GM19035 (cell line): ENCODE data around the gene PEX13.

Source experiments
- ATAC-seq: cut with Tn5 transposase; IDR thresholded peaks from one replicate; pipeline ENCODE4 v1.9.1; 2021; ENCODE audit not compliant: unreplicated experiment

PEX13 gene

DNA sequence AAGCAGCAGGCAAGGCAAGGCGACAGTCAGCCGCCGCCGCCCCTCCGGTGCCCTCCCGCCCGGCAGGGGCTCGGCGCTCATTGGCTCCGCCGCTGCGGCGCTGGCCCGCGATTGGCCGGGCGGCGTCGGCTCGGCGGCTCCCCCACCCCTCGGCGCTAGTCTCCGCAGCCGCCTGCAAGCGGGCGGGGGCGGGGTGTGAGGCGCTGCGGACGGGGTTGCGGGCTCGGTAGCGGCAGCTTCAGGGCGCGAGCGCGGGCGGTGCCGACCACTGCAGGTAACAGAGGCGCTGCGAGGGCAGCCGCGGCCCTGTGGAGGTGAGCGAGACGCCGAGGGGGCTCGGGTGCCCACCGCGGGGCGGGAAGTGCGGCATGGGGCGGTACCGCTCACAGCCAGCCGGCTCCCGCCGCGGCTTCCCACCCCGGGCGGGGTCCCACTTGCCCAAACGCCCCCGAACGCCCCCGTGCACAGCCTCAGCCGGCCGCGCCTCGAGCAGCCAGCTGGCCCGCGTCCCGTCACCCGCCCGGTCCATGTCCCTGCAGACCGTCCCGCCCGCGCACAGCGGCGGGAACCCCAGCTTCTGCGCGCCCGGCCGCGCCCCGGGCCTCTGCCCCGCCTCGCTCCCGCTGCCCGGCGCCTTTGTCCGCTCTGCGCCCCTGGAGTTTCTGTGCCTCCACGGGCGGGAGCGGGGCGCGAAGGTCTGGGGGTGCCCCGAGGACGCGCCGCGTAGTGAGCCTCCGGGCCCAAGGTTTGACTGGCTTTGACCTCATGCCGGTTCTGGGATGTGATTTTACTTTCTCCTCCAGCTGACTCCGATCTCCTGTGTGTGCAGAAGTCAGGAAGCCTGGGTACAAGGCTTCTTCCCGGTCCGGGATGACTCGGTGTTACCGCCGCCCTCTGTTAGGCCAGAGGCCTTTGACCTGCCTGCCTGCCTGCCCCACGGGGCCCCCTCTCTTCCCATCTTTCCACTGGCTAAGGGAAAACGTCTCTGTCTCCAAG lies 48.5 kb downstream of the PEX13 start, which contains the start of gene SANBR:
TSS of gene SANBR (plus strand) at position 158 of the 996 bp plus-strand sequence. CDS start 4,480 bp downstream, outside the sequence.
- peak; percentile 98 for ATAC-seq

DNA sequence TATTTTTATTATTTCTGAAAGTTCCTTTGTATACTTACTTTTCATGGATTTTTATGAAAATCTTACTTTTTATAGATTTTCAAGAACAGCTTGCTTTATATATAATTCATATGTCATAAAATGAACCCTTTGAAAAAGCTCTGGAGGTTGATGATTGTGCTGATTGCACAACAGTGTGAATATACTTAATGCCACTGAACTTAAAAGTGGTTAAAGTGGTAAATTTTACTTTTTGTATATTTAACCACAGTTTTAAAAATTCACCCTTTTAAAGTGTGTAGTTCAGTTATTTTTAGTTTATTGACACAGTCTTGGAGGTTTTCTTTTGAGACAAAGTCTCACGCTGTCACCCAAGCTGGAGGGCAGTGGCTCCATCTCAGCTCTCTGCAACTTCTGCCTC lies 56.6 kb downstream of the PEX13 start:
- ATAC-seq: no peak

- ATAC-seq: no peak
These were observed 68.4 kb downstream of the PEX13 start for GRCh38 chr2:61085883-61086282.

DNA sequence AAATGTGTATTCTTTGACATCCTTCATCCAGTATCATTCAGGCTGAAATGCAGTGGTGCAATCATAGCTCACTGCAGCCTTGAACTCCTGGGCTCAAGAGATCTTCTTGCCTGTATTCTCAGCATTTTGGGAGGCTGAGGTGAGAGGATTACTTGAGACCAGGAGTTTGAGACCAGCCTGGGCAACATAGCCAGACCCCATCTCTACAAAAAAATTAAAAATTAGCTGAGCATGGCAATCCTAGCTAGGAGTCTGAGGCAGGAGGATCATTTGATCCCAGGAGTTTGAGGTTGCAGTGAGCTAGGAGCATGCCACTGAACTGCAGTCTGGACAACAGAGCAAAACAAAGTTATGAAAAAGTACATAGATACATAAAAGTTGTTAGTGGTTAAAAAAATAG lies 72.3 kb downstream of the PEX13 start:
- no peak for ATAC-seq

- no peak for ATAC-seq
These were observed 72.9 kb downstream of the PEX13 start for GRCh38 chr2:61090386-61090921.

GRCh38 chr2:61091485-61091884 lies 74.0 kb downstream of the PEX13 start:
- no peak for ATAC-seq

- ATAC-seq: no peak
These were observed 78.9 kb downstream of the PEX13 start for GRCh38 chr2:61096438-61096837.

GRCh38 chr2:61100801-61101200 lies 83.3 kb downstream of the PEX13 start:
- no peak for ATAC-seq
